GM19099 (cell line): ENCODE data around the gene EMC8.

Source experiments
- POLR2A ChIP-seq: IDR thresholded peaks from 3 replicates; pipeline ENCODE4 v1.6.1; 2011; ENCODE audit warnings: low read depth; ENCODE audit not compliant: insufficient read length; ENCODE audit errors: extremely low read depth

Gene EMC8

DNA sequence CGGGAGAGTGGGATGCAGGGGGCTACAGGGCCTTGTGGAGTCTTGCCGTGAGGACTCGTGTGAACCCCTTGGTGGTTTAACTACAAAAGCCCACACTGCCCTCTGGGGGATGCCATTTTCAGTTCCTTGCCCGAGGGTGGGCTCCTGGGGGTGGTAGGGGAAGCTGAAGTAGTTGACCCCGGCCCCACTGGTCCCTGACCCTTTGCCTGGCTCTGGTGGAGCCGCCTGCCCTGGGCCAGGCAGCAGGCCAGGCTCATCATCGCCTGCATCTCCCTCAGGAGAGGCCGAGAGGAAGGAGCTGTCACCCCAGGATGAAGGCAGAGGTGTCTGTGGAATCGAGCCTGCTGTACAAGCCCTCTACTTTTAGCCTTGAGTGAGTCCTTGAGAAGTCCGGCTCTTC lies 10.3 kb upstream of the EMC8 start:
- no peak for TF ChIP-seq POLR2A

DNA sequence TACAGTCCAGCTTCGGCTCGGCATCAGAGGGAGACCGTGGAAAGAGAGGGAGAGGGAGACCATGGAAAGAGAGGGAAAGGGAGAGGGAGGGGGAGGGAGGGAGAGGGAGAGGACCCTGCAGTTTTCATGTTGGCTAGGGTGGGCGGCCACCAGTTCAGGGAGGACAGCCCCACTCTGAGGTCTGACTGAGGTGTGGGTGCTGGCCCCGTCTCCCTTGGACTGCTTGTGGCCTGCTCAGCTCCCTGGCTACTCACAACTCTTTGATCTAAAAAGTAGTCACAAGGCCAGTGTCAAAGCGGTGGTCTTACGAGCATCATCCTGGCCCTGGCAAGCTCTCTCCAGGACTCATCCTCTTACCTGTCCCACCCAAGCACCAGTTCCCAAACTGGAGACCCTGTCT lies 9.6 kb upstream of the EMC8 start:
- no peak for TF ChIP-seq POLR2A

DNA sequence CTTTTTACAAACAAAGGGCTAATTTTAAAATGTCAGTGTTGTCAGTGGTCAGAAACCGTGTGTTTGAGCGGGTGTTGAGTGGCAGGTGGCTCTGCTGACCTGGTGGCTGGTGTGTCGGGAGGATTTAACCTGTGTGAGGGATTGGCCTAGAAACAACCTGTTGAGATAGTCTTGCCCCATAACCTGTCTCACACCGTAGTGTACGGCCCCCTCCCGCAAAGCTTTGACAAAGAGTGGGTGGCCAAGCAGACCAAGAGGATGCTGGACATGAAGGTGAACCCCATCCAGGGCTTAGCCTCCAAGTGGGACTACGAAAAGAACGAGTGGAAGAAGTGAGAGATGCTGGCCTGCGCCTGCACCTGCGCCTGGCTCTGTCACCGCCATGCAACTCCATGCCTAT lies 7.2 kb upstream of the EMC8 start:
- no peak for TF ChIP-seq POLR2A

DNA sequence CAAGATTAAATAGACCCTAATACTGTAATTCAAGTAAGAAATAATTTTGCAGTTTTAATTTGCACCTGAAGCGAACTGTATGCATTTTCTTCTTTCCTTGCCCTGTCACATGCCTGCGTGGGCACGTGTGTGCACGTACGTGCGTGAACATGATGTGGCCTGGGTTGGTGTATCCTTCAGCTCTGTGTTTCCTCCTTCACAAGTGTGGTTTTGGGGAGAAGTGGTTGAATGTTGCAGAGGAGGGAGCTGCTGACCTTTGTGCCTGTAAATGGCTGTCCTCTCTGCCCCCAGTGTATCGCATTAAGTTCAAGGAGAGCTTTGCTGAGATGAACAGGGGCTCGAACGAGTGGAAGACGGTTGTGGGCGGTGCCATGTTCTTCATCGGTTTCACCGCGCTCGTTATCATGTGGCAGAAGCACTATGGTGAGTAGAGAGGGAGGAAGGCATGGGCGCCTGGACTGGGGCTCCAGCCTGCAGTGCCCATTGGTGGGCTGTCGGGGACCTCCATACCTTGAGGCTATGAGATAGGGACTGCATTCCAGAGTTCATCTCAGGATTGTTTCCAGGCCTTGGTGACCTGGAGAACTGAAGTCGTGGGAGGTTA lies 6.2 kb upstream of the EMC8 start:
- no peak for TF ChIP-seq POLR2A

DNA sequence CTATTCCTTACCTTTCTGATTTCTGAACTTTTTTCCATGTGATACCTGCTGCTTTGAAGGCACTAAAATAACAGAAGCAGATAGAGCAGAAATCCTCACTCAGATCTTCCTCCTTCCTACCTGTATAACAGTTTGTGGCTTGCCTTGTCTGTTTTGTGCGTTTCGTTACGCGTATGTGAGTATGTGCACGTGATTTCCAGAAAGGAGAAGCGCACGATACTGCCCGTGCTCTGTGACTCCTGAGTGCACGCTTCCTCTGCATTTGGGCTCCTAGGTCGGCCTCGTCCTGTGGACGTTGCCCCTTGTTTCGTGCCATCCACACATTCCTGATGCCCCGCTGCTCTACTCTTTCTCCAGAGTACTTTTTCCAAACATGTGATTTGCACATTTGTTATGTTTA lies 4.2 kb upstream of the EMC8 start:
- TF ChIP-seq POLR2A = no peak

DNA sequence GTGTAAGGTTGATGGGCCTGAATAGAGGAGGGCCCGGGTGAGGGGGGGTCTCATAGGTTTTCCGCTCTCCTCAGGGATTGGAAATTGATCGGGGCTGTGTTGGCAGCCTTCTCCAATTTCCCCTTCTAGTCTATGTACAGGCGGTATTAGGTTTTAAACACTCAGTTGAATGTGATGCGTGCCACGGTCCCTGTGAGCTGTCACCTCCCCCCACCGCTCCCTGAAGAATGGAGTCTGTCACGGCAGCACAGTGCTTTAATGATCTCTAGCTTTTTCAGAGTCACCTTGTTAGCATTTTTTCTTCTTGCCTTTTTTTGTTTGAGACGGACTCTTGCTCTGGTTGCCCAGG lies 951 bp upstream of the EMC8 start:
- no peak for TF ChIP-seq POLR2A

DNA sequence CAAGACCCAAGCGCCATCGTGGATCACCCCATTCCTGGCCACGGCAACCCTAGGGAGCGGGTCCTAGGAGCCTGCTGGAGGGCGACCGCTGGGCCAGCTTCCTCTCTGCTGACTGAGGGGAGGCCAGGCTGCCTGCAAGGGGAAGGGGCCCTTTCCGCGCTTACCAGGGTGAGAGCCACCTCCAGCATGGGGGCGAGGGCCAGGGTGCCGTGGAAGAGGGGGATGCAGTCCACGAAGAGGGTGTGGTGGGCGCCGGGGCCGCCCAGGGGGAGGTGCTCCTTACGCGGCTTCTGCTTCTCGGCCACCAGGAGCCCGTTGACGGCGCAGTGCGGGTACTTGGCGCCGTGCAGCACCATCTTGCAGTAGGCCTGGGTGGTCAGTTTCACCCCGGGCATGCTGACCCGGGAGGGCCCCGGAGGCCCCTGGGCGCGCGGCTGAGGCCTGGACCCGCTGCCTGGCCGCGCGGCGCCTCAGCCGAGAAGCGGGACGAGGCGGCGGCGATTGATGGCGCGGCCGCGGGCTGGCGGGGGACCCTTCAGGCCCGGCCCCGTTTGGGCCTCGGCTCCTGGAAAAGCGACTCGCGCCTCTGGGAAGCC lies 345 bp downstream of the EMC8 start:
- TF ChIP-seq POLR2A = no peak

DNA sequence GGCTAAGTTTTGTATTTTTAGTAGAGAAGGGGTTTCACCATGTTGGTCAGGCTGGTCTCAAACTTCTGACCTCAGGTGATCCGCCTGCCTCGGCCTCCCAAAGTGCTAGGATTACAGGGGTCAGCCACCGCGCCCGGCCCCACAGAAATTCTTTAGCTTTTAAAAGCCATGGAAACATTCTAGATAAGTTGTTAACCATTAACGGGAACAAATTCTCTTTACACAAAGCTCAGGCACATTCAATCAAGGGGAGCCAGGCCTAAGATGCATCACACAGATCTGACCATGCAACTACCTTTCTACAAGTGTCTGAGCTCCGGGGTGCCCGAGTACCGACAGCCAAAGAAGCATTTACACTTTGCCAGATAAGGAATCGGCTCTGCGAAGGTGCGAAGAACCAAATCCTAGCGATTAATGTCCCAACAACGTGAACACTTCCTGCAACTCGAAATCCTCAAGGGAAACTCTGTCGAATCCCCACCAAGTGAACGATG lies 1.0 kb downstream of the EMC8 start:
- TF ChIP-seq POLR2A = no peak

DNA sequence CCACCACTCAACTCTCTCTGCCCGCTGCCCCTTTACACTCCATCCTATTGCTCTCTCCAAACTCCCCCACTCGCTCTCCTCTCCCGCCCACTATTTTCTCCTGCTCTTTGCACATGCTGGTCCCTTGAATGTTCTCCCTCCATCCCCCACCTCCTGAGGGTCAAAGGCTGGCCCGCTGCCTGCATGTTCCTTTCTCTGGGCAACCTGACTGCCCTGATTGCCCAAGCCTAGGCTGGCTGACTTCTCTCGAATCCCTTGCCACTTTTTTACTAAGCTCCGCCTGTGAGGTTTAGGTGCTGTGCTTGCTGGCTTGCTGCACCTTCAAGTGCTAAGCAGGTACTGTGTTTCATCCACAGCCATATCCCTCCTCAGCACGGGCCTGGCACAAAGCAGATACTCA lies 2.7 kb downstream of the EMC8 start:
- no peak for TF ChIP-seq POLR2A

DNA sequence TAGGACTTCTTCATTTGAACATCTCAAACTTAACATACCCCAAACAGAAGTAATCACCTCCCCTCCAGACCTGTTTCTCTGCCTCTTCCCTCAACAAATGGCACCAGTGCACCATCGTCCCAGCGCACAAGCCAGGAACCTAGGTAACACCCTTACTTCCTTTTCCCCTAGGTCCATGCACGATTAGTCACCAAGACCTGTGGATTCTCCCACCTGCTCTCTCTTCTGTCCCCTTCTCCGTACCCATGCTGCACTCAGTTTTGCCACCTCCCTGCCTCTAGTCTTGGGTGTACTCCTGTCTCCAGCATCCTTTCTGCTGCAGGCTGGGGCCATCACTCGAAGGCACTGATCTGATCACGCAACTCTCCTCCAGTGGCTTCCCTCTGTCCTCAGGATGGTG lies 3.2 kb downstream of the EMC8 start:
- no peak for TF ChIP-seq POLR2A

DNA sequence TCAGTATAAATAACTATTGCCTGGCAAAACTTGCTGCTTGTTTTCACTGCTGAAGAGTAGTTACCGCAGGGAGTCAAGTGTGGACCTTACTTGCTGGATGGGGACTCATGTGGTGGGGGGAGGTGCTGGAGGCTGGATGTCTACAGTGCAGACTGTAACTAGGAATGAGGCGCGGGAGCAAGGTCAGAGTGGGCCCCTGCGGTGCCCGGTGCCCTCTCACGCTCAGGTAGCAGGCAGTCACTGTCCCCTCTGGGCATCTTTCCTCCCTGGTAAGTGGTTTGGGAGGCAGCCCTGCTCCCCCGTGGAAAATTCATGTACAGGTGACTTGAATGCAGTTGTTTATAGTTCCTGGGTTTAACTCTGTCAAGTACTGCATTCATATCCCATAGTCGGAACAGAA lies 4.6 kb downstream of the EMC8 start:
- TF ChIP-seq POLR2A = no peak

DNA sequence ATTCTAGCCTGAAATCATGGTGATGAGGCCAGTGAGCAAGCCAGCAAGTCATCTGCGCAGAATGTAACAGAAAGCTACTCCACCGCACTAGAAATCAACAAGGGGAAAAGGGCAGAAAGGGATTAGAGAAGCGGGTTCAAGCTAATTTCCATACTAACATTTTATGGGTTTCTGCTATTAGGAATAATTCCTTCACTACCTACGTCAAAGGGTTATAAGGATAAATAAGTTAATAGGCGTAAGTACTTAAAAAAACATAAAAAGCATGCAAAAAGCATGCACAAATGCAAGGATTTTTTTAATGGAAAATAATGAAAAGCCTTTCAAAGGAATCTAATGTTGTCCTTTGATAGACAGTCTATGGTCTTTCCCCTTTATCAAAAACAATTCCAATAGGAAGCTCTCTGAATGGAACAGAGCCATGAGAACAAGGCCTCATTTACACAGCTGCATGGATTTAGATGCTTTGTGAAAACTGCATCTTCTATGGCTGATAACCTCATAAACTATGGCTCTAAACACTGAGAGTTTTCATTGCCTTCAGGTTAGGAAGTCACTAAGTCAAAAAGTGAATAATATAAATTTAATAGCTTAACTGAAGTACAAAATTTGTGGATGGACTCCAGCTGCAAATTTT lies 5.6 kb downstream of the EMC8 start:
- TF ChIP-seq POLR2A = no peak

DNA sequence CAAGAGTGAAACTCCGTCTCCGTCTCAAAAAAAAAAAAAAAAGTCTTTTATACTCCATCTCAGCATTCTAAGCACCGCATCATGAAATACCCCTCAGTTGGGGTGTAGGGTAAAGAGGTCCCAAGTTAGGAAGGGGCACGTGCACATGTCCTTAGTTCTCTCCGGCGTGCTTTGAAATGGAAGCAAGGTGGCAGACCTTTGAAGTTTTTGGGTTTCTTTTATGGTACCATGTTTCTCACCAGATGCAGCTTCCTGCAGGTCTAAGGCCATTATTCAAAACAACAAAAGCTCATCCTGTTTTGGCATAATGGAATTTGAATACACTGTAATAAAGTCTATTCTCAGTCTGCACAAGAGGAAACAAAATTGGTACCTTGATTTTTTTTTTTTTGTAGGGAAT lies 9.6 kb downstream of the EMC8 start:
- no peak for TF ChIP-seq POLR2A

DNA sequence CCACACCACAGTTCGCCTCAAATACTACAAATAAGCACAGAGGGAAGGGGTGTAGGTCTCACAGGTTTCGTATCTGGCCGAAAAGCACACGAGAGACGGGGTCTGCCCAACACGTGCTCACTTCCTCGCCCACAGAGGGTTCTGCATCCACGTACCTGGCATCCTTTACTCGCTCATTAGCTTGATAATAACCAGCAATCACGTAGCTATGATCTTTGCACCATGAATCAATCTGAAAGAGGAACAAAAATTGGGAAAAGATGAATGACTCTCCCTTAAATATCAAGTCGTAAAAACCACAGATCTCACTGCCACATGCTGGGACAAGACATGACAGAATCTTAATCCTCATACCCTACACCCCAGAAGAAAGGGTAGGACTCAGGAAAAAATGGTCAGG lies 10.5 kb downstream of the EMC8 start:
- TF ChIP-seq POLR2A = no peak

DNA sequence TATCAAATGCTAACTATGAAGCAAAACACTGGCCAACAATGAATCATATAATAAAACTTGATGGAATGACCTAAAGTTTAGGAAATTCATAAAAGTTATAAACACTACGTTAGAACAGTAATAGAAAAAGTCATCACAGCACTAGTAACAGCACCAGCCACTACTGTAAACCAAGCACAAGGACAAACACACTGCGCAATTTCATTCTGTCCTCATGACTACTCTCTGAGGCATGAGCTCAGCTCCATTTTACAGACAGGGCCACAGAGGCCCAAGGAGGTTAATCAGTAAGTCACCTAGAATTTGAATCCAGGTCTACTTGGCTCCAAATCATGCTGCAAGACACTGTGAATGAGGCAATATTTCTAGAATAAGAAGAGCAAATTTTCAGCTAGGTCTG lies 13.4 kb downstream of the EMC8 start:
- TF ChIP-seq POLR2A = no peak

DNA sequence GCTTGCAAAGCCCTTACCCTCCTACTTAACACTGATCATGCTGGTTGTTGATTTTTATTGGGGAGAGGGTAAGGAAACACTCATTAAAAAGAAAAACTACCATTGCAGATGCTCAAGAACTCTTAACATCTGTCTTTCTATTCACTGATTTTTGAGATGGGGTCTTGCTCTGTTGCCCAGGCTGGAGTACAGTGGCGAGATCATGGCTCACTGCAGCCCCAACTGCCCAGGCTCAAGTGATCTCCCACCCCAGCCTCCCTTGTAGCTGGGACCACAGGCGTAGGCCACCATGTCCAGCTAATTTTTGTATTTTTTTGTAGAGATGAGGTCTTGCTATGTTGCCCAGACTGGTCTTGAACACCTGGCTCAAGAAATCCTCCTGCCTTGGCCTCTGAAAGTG lies 14.5 kb downstream of the EMC8 start:
- no peak for TF ChIP-seq POLR2A
